ENCODE results near the gene GMPS.

GMPS gene

DNA sequence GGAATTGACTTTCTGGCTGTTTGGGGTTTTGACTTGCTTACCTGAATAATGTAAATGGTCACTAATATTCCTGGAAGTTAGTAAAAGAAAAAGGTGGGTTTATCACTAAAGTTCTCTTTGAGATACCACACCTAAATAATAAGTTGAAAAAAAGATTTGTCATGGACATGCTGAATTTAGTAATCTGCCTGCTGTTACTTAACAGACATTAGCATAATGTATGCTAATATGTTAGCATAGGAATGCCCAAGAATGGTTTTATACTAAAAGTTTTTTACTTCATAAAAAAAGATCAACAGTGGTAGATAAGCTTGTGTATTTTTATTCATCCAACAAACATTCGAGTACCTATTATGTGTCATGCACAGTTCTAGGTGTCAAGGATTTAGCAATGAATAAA lies 36.5 kb downstream of the GMPS start:
- H3K36me3 Mint-ChIP-seq (ENCODE audit: low read depth) = peaks cover 76% of the 10 kb centered on the region
- TF ChIP-seq, protein P1, sequence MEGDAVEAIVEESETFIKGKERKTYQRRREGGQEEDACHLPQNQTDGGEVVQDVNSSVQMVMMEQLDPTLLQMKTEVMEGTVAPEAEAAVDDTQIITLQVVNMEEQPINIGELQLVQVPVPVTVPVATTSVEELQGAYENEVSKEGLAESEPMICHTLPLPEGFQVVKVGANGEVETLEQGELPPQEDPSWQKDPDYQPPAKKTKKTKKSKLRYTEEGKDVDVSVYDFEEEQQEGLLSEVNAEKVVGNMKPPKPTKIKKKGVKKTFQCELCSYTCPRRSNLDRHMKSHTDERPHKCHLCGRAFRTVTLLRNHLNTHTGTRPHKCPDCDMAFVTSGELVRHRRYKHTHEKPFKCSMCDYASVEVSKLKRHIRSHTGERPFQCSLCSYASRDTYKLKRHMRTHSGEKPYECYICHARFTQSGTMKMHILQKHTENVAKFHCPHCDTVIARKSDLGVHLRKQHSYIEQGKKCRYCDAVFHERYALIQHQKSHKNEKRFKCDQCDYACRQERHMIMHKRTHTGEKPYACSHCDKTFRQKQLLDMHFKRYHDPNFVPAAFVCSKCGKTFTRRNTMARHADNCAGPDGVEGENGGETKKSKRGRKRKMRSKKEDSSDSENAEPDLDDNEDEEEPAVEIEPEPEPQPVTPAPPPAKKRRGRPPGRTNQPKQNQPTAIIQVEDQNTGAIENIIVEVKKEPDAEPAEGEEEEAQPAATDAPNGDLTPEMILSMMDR (IDR thresholded peaks at IDR 0.05) = no peak

GRCh38 chr3:155908086-155908485 lies 37.6 kb downstream of the GMPS start:
- Mint-ChIP-seq H3K9me3 (no peaks in the 10 kb centered on the region), H3K27me3 (ENCODE audit: low read depth, poor library complexity) (no peaks in the 10 kb centered on the region), H3K4me3 (no peak overlapping the region), H3K27ac (peak overlapping the region; percentile 6), H3K36me3 (ENCODE audit: low read depth) (peaks cover 79% of the 10 kb centered on the region), H3K4me1 (no peaks in the 10 kb centered on the region)
- TF ChIP-seq, protein P1 (IDR thresholded peaks at IDR 0.05) = no peak
- no peak for DNase-seq

More for the DNA sequence above, 36.5 kb downstream of the GMPS start:
- no peak for DNase-seq
- no peaks in the 10 kb centered on the region for H3K27me3 Mint-ChIP-seq (ENCODE audit: low read depth, poor library complexity)
- no peak overlapping the region for H3K27ac Mint-ChIP-seq
- H3K4me3 Mint-ChIP-seq = no peak overlapping the region
- H3K9me3 Mint-ChIP-seq = no peaks in the 10 kb centered on the region
- H3K4me1 Mint-ChIP-seq = no peaks in the 10 kb centered on the region

- DNase-seq = no peak
- H3K27ac Mint-ChIP-seq = no peak overlapping the region
- H3K9me3 Mint-ChIP-seq = no peaks in the 10 kb centered on the region
- TF ChIP-seq, protein P1 (IDR thresholded peaks at IDR 0.05) = no peak
- no peaks in the 10 kb centered on the region for H3K4me1 Mint-ChIP-seq
- H3K4me3 Mint-ChIP-seq = no peak overlapping the region
- H3K36me3 Mint-ChIP-seq (ENCODE audit: low read depth) = peaks cover 83% of the 10 kb centered on the region
- H3K27me3 Mint-ChIP-seq (ENCODE audit: low read depth, poor library complexity) = no peaks in the 10 kb centered on the region
Measured at GRCh38 chr3:155908605-155909004, 38.2 kb downstream of the GMPS start.

DNA sequence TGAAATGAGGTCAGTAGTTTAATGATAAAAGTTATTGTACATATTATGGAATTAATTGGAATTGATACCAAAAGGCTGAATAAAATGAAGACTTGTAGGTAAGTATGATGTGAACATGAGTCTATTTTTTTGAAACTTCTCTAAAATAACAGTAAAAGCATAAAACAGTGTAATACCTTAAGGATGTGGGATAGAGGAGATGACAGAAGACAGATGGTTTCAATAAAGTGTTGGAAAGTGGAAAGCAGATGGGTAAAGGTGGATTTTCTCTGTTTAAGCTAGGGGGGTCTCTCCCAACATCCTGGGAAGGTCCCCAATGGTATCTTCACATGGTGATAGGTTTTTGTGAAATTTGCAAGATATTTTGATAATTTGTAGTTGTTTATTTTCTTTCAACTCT lies 41.6 kb downstream of the GMPS start:
- TF ChIP-seq, protein P1 (IDR thresholded peaks at IDR 0.05) = no peak
- Mint-ChIP-seq H3K4me1 (no peaks in the 10 kb centered on the region), H3K36me3 (ENCODE audit: low read depth) (peaks cover 91% of the 10 kb centered on the region), H3K27ac (peak overlapping the region; percentile 7), H3K27me3 (ENCODE audit: low read depth, poor library complexity) (no peaks in the 10 kb centered on the region), H3K9me3 (no peaks in the 10 kb centered on the region), H3K4me3 (no peak overlapping the region)
- no peak for DNase-seq

DNA sequence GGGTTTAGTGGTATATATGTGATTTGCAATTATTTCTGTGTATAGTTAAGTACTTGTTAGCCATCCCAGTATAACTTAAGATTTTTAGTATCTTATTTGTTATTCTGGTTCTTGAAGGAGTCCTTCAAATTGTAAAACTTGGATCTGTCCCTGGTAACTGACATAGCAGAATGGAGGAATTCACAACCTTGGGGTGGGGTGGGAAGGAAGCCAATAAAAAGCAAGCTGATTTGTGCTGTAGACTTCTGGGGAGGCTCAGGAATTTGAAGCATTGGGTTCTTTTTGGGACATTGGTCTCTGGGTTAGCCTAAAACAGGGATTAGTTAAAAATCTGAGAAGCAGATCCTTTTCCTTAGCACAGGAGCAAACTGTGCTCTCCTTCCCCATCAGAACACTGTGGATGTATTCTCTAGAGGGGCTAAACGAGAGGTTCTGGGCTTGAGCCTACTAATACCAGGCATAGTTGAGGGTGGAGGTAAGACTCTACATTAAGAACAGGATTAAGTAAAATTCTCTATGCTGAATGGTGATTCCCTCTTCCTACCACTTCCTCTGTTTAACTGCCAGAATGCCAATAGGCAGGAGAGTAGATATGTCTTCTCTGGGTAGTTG lies 42.2 kb downstream of the GMPS start:
- Mint-ChIP-seq H3K27ac (peak overlapping the region; percentile 7), H3K36me3 (ENCODE audit: low read depth) (peaks cover 92% of the 10 kb centered on the region), H3K4me1 (no peaks in the 10 kb centered on the region), H3K27me3 (ENCODE audit: low read depth, poor library complexity) (no peaks in the 10 kb centered on the region), H3K9me3 (no peaks in the 10 kb centered on the region), H3K4me3 (no peak overlapping the region)
- TF ChIP-seq, protein P1 (IDR thresholded peaks at IDR 0.05) = no peak
- DNase-seq = no peak

DNA sequence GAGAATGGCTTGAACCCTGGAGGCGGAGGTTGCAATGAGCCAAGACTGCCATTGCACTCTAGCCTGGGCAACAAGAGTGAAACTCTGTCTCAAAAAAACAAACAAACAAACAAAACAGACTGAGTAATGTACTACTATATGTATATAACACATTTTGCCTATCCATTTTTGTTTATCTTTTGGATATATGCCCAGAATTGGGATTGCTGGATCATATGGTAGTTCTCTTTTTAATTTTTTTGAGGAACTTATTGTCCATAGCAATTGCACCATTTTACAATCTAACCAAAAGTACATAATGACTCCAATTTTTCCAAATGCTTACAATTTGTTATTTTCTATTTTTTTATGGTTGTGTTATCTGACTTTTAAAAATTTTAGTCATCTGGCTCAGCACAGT lies 47.3 kb downstream of the GMPS start:
- Mint-ChIP-seq H3K36me3 (ENCODE audit: low read depth) (peaks cover 60% of the 10 kb centered on the region), H3K9me3 (no peaks in the 10 kb centered on the region)

More for the DNA sequence above, 47.3 kb downstream of the GMPS start:
- no peaks in the 10 kb centered on the region for H3K27me3 Mint-ChIP-seq (ENCODE audit: low read depth, poor library complexity)
- TF ChIP-seq, protein P1 (IDR thresholded peaks at IDR 0.05) = no peak
- DNase-seq = no peak
- H3K4me3 Mint-ChIP-seq = no peak overlapping the region
- no peaks in the 10 kb centered on the region for H3K4me1 Mint-ChIP-seq
- H3K27ac Mint-ChIP-seq = no peak overlapping the region

All from nephron progenitor cell (in vitro differentiated cells).